Measurements from ENCODE around the gene GANAB. TPM values are rescaled to one million over a fixed set of nuclear protein-coding genes. Genes with fewer than 3 reads are reported as not detected.
"Not testable (repeated sequence)": the region's sequence is repeated elsewhere in the genome, so short reads cannot be mapped to it uniquely, and the experiment has no call there.

Gene GANAB
- total and polyA plus RNA-seq, 4 donors = 45.2 to 209 (median 148) TPM

- TF ChIP-seq ZBTB33 (IDR thresholded peaks at IDR 0.05) (peak; percentile 90), HNF4G (IDR thresholded peaks at IDR 0.05) (no peak), HNF4A (conservative IDR thresholded peaks at IDR 0.05) (peak; percentile 44 to 48)
Observed at GRCh38 chr11:62591448-62592145, 54.8 kb downstream of the GANAB start, which contains the start of gene TUT1 (continued).

DNA sequence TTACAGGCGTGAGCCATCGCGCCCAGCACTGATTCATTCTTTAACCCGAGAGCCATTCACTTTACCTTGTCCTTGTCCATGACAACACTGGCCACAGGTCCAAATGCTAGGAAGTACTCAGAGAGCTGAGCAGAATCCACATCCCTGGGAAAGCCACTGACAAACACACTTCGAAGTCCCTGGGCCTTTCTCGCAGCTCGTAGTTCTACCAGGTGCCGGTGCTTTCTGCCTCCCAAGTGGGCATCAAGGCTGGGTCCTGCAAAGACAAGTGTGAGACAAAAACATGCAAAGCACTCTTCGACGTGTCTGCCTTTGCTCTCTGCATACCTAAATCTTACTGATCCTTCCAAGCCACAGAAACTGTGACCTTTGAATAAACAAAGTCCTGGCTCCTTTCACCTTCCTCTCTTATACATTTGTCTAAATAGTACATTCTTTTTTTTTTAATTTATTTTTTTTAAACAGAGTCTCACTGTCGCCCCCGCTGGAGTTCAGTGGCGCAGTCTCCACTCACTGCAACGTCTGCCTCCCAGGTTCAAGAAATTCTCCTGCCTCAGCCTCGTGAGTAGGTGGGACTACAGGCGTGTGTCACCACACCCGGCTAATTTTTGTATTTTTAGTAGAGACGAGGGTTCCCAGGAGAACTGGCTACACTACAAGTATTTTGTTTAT, 57.3 kb downstream of the GANAB start:
- H3K36me3 ChIP-seq (ENCODE audit: control insufficient read depth in 4 of 4, insufficient read depth in 3 of 4, low read depth in 1 of 4, low read length in 3 of 4) = peaks cover 8 to 12% (median 10%) of the 10 kb centered on the region in 4 donors
- no peak overlapping the region for H3K4me3 ChIP-seq (ENCODE audit: low read depth in 1 of 3, low read length in 3 of 3)
- no peak overlapping the region for H3K9ac ChIP-seq (ENCODE audit: low read depth in 1 of 2, low read length in 2 of 2)
- H3K4me1 ChIP-seq (ENCODE audit: control insufficient read depth in 4 of 4, insufficient read depth in 4 of 4, low read length in 3 of 4) = peaks cover 7 to 45% (median 32%) of the 10 kb centered on the region in 4 donors
- no peak for TF ChIP-seq RXRA (IDR thresholded peaks at IDR 0.05)
- TF ChIP-seq TAF1 (conservative IDR thresholded peaks at IDR 0.05) = no peak
- TF ChIP-seq, protein P1, sequence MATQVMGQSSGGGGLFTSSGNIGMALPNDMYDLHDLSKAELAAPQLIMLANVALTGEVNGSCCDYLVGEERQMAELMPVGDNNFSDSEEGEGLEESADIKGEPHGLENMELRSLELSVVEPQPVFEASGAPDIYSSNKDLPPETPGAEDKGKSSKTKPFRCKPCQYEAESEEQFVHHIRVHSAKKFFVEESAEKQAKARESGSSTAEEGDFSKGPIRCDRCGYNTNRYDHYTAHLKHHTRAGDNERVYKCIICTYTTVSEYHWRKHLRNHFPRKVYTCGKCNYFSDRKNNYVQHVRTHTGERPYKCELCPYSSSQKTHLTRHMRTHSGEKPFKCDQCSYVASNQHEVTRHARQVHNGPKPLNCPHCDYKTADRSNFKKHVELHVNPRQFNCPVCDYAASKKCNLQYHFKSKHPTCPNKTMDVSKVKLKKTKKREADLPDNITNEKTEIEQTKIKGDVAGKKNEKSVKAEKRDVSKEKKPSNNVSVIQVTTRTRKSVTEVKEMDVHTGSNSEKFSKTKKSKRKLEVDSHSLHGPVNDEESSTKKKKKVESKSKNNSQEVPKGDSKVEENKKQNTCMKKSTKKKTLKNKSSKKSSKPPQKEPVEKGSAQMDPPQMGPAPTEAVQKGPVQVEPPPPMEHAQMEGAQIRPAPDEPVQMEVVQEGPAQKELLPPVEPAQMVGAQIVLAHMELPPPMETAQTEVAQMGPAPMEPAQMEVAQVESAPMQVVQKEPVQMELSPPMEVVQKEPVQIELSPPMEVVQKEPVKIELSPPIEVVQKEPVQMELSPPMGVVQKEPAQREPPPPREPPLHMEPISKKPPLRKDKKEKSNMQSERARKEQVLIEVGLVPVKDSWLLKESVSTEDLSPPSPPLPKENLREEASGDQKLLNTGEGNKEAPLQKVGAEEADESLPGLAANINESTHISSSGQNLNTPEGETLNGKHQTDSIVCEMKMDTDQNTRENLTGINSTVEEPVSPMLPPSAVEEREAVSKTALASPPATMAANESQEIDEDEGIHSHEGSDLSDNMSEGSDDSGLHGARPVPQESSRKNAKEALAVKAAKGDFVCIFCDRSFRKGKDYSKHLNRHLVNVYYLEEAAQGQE (IDR thresholded peaks at IDR 0.05) = no peak
- TF ChIP-seq HNF4A (conservative IDR thresholded peaks at IDR 0.05) = no peak
- TF ChIP-seq ATF3 (IDR thresholded peaks at IDR 0.05) = no peak
- TF ChIP-seq SP1 (IDR thresholded peaks at IDR 0.05) = no peak
- TF ChIP-seq GABPA (IDR thresholded peaks at IDR 0.05 in 1 of 2, conservative IDR thresholded peaks at IDR 0.05 in 1 of 2) = no peak
- no peak for TF ChIP-seq EGR1 (IDR thresholded peaks at IDR 0.05; ENCODE audit: low read depth in 2 of 2)
- no peak for DNase-seq (ENCODE audit: low spot score)
- no peaks in the 10 kb centered on the region for H3K27me3 ChIP-seq (ENCODE audit: control insufficient read depth in 4 of 4, insufficient read depth in 4 of 4, low read length in 3 of 4)
- peak overlapping the region; percentile 55 to 65 for H3K27ac ChIP-seq (ENCODE audit: low read depth in 1 of 2, low read length in 2 of 2)
- WGBS = 73% methylated on average over 18 of the region's 18 CpGs
- no peaks in the 10 kb centered on the region for H3K9me3 ChIP-seq (ENCODE audit: control insufficient read depth in 4 of 4, low read length in 3 of 4)

- not testable (repeated sequence) for H3K27me3 ChIP-seq (ENCODE audit: control insufficient read depth in 4 of 4, insufficient read depth in 4 of 4, low read length in 3 of 4); H3K9ac ChIP-seq (ENCODE audit: low read depth in 1 of 2, low read length in 2 of 2); H3K4me3 ChIP-seq (ENCODE audit: low read depth in 1 of 3, low read length in 3 of 3); H3K9me3 ChIP-seq (ENCODE audit: control insufficient read depth in 4 of 4, low read length in 3 of 4); H3K27ac ChIP-seq (ENCODE audit: low read depth in 1 of 2, low read length in 2 of 2); DNase-seq (ENCODE audit: low spot score)
- Histone ChIP-seq H3K4me1 (ENCODE audit: control insufficient read depth in 4 of 4, insufficient read depth in 4 of 4, low read length in 3 of 4) (peaks cover 4 to 32% (median 22%) of the 10 kb centered on the region in 4 donors), H3K36me3 (ENCODE audit: control insufficient read depth in 4 of 4, insufficient read depth in 3 of 4, low read depth in 1 of 4, low read length in 3 of 4) (peaks cover 8 to 25% (median 15%) of the 10 kb centered on the region in 4 donors)
- 93% methylated on average over 7 of the region's 7 CpGs for WGBS
Observed at GRCh38 chr11:62585356-62585755, 61.1 kb downstream of the GANAB start.

DNA sequence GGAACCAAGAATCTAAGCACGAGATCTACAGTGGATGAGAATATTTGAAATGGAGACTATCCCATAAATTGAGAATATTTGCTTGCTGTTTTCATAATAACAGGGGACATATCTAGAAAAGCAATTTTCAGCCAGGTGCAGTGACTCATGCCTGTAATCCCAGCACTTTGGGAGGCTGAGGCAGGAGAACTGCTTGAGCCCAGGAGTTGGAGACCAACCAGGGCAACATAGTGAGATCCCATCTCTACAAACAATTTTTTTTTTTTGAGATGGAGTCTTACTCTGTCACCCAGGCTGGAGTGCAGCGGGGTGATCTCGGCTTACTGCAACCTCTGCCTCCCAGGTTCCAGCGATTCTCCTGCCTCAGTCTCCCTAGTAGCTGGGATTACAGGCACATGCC, 64.7 kb downstream of the GANAB start:
- not testable (repeated sequence) for H3K4me3 ChIP-seq (ENCODE audit: low read depth in 1 of 3, low read length in 3 of 3); DNase-seq (ENCODE audit: low spot score); H3K27ac ChIP-seq (ENCODE audit: low read depth in 1 of 2, low read length in 2 of 2); H3K9me3 ChIP-seq (ENCODE audit: control insufficient read depth in 4 of 4, low read length in 3 of 4); H3K9ac ChIP-seq (ENCODE audit: low read depth in 1 of 2, low read length in 2 of 2); H3K4me1 ChIP-seq (ENCODE audit: control insufficient read depth in 4 of 4, insufficient read depth in 4 of 4, low read length in 3 of 4); H3K27me3 ChIP-seq (ENCODE audit: control insufficient read depth in 4 of 4, insufficient read depth in 4 of 4, low read length in 3 of 4)
- 97% methylated on average over 4 of the region's 4 CpGs for WGBS
- peaks cover 11 to 44% (median 25%) of the 10 kb centered on the region in 4 donors for H3K36me3 ChIP-seq (ENCODE audit: control insufficient read depth in 4 of 4, insufficient read depth in 3 of 4, low read depth in 1 of 4, low read length in 3 of 4)
